Loucy (cell line): Measurements from ENCODE around the gene BHLHE23.

Experiments used
- H2AFZ ChIP-seq: fragments of 200-600 bp; sonication (generic); 2 replicates; pipeline ENCODE4 v1.6.0; 2016; ENCODE audit warnings: antibody characterized with exemption, mild to moderate bottlenecking, low read length, moderate library complexity
- H3F3A ChIP-seq: fragments of 200-600 bp; 2 replicates; pipeline ENCODE4 v1.6.0; 2016; ENCODE audit warnings: antibody characterized with exemption, low read depth, mild to moderate bottlenecking
- H3K27me3 ChIP-seq: fragments of 200-600 bp; sonication (generic); 2 replicates; pipeline ENCODE4 v1.6.1; 2014; ENCODE audit warnings: low read length, mild to moderate bottlenecking; ENCODE audit not compliant: insufficient read depth, poor library complexity, severe bottlenecking
- H3K36me3 ChIP-seq: fragments of 200-600 bp; sonication (generic); 2 replicates; pipeline ENCODE4 v1.6.1; 2016; ENCODE audit warnings: low read length; ENCODE audit not compliant: insufficient read depth
- H3K4me1 ChIP-seq: fragments of 200-600 bp; sonication (generic); 2 replicates; pipeline ENCODE4 v1.5.1; 2014; ENCODE audit warnings: low read length, mild to moderate bottlenecking; ENCODE audit not compliant: insufficient read depth, poor library complexity, severe bottlenecking
- H3K4me2 ChIP-seq: fragments of 200-600 bp; sonication (generic); 2 replicates; pipeline ENCODE4 v1.6.0; 2014; ENCODE audit warnings: antibody characterized with exemption, low read length, low read depth, mild to moderate bottlenecking; ENCODE audit not compliant: poor library complexity, severe bottlenecking
- H3K4me3 ChIP-seq: fragments of 200-600 bp; sonication (generic); 2 replicates; pipeline ENCODE4 v1.5.1; 2014; ENCODE audit warnings: low read length, mild to moderate bottlenecking, mixed read lengths; ENCODE audit not compliant: poor library complexity, severe bottlenecking
- H3K79me2 ChIP-seq: fragments of 200-600 bp; sonication (generic); 2 replicates; pipeline ENCODE4 v1.6.1; 2014; ENCODE audit warnings: low read length; ENCODE audit not compliant: insufficient read depth
- H3K9ac ChIP-seq: fragments of 200-600 bp; sonication (generic); 2 replicates; pipeline ENCODE4 v1.6.0; 2014; ENCODE audit warnings: mild to moderate bottlenecking, low read depth, low read length, moderate library complexity; ENCODE audit not compliant: poor library complexity, severe bottlenecking
- H3K9me2 ChIP-seq: fragments of 200-600 bp; sonication (generic); replicated peaks from 2 replicates; pipeline ENCODE4 v1.6.1; 2016; ENCODE audit warnings: low read depth, low read length, mixed read lengths
- H3K9me3 ChIP-seq: fragments of 200-600 bp; sonication (generic); 2 replicates; pipeline ENCODE4 v1.6.1; 2014; ENCODE audit warnings: mild to moderate bottlenecking, antibody characterized with exemption, low read length, low read depth; ENCODE audit not compliant: insufficient read depth
- H4K20me1 ChIP-seq: fragments of 200-600 bp; sonication (generic); 2 replicates; pipeline ENCODE4 v1.6.0; 2014; ENCODE audit warnings: antibody characterized with exemption, low read length, mild to moderate bottlenecking; ENCODE audit not compliant: insufficient read depth, poor library complexity, severe bottlenecking
- CTCF ChIP-seq: fragments of 200-600 bp; sonication (generic); conservative IDR thresholded peaks from 2 replicates; pipeline ENCODE4 v1.5.1; 2014; ENCODE audit warnings: mild to moderate bottlenecking, antibody characterized with exemption, low read length
- EZH2phosphoT487 ChIP-seq: fragments of 200-600 bp; IDR thresholded peaks from 2 replicates; pipeline ENCODE4 v1.6.1; 2018; ENCODE audit warnings: antibody characterized with exemption, mild to moderate bottlenecking, moderate library complexity, borderline replicate concordance

Gene BHLHE23

GRCh38 chr20:63051911-63052310 is 45.1 kb upstream of the BHLHE23 start:
- Histone ChIP-seq H3F3A (no peaks in the 10 kb centered on the region), H4K20me1 (no peaks in the 10 kb centered on the region), H3K9me3 (no peaks in the 10 kb centered on the region; the same call in 1 of the 2 replicates), H3K9me2 (no peaks in the 10 kb centered on the region), H2AFZ (no peak overlapping the region), H3K4me1 (no peaks in the 10 kb centered on the region), H3K79me2 (no peaks in the 10 kb centered on the region), H3K4me3 (no peak overlapping the region), H3K27me3 (no peaks in the 10 kb centered on the region), H3K4me2 (no peak overlapping the region), H3K9ac (no peak overlapping the region), H3K36me3 (no peaks in the 10 kb centered on the region)
- TF ChIP-seq EZH2phosphoT487 (no peak), CTCF (no peak)

GRCh38 chr20:63051186-63051860 is 44.6 kb upstream of the BHLHE23 start:
- TF ChIP-seq CTCF: no peak
- no peak for TF ChIP-seq EZH2phosphoT487
- no peaks in the 10 kb centered on the region for H3K27me3 ChIP-seq

GRCh38 chr20:63050406-63050805 is 43.6 kb upstream of the BHLHE23 start:
- Histone ChIP-seq H3K4me1 (no peaks in the 10 kb centered on the region), H3K4me3 (no peak overlapping the region), H3K9me2 (no peaks in the 10 kb centered on the region), H3K27me3 (no peaks in the 10 kb centered on the region), H4K20me1 (no peaks in the 10 kb centered on the region), H2AFZ (no peak overlapping the region), H3K79me2 (no peaks in the 10 kb centered on the region), H3K4me2 (no peak overlapping the region), H3K9me3 (no peaks in the 10 kb centered on the region; the same call in 1 of the 2 replicates), H3F3A (no peaks in the 10 kb centered on the region), H3K36me3 (no peaks in the 10 kb centered on the region), H3K9ac (no peak overlapping the region)
- TF ChIP-seq EZH2phosphoT487 (no peak), CTCF (no peak)

More at GRCh38 chr20:63051186-63051860, 44.6 kb upstream of the BHLHE23 start:
- Histone ChIP-seq H2AFZ (no peak overlapping the region), H3K4me1 (no peaks in the 10 kb centered on the region), H3K36me3 (no peaks in the 10 kb centered on the region), H3K79me2 (no peaks in the 10 kb centered on the region), H3K9ac (no peak overlapping the region), H3K4me2 (no peak overlapping the region), H3K9me2 (no peaks in the 10 kb centered on the region), H3F3A (no peaks in the 10 kb centered on the region), H3K9me3 (no peaks in the 10 kb centered on the region; the same call in 1 of the 2 replicates), H4K20me1 (no peaks in the 10 kb centered on the region), H3K4me3 (no peak overlapping the region)
